Keratinocyte (primary cell): ENCODE data around the gene DET1. TPM values are rescaled to one million over a fixed set of nuclear protein-coding genes. Genes with fewer than 3 reads are reported as not detected.
"Not testable (repeated sequence)": the region's sequence is repeated elsewhere in the genome, so short reads cannot be mapped to it uniquely, and the experiment has no call there.

Experiments used
- DNase-seq: peaks from one replicate; pipeline ENCODE4 v3.0.0-alpha.2; 2011; ENCODE audit warnings: low read depth, missing footprints, low spot score
- FAIRE-seq: peaks from 2 replicates; lab custom pipeline; 2011; peaks lifted over from hg19 to GRCh38; lab: Jason Lieb, UNC
- H2AFZ ChIP-seq: 2 replicates; pipeline ENCODE4 v1.6.0; 2012; ENCODE audit warnings: low read length, control low read depth, inconsistent platforms; ENCODE audit not compliant: control insufficient read depth
- H3K27ac ChIP-seq: 2 replicates; pipeline ENCODE4 v1.5.1; 2011; ENCODE audit warnings: low read length; ENCODE audit not compliant: control insufficient read depth, insufficient read depth
- H3K27me3 ChIP-seq: 3 replicates; pipeline ENCODE4 v1.6.0; 2011; ENCODE audit warnings: low read length; ENCODE audit not compliant: control insufficient read depth, insufficient read depth; ENCODE audit errors: extremely low read depth
- H3K36me3 ChIP-seq, 2 experiments: 2 replicates in 1 of 2; 3 replicates in 1 of 2; pipeline ENCODE4 v1.5.1; 2011; ENCODE audit warnings: low read length in 2 of 2, mild to moderate bottlenecking in 1 of 2; ENCODE audit not compliant: control insufficient read depth in 2 of 2, insufficient read depth in 2 of 2; ENCODE audit errors: extremely low read depth in 1 of 2
- H3K4me1 ChIP-seq: 3 replicates; pipeline ENCODE4 v1.5.1; 2011; ENCODE audit warnings: low read length; ENCODE audit not compliant: control insufficient read depth, insufficient read depth; ENCODE audit errors: extremely low read depth
- H3K4me2 ChIP-seq: 3 replicates; pipeline ENCODE4 v1.6.0; 2011; ENCODE audit warnings: low read depth, low read length; ENCODE audit not compliant: control insufficient read depth, insufficient read depth; ENCODE audit errors: extremely low read depth
- H3K4me3 ChIP-seq, 3 experiments: fragments of 200-600 bp in 1 of 3; sonication (generic) in 1 of 3; 2 replicates in 2 of 3; 3 replicates in 1 of 3; pipeline ENCODE4 v1.5.1; 2011 to 2016; ENCODE audit warnings: low read length in 3 of 3, mild to moderate bottlenecking in 3 of 3, control low read depth in 2 of 3, inconsistent platforms in 1 of 3, low read depth in 1 of 3, mixed read lengths in 1 of 3, mixed run types in 1 of 3, moderate library complexity in 1 of 3; ENCODE audit not compliant: control insufficient read depth in 2 of 3, insufficient read depth in 2 of 3; ENCODE audit errors: extremely low read depth in 1 of 3
- H3K79me2 ChIP-seq: 2 replicates; pipeline ENCODE4 v1.6.0; 2012; ENCODE audit warnings: low read length; ENCODE audit not compliant: control insufficient read depth, insufficient read depth
- H3K9ac ChIP-seq: 3 replicates; pipeline ENCODE4 v1.6.0; 2011; ENCODE audit warnings: low read length; ENCODE audit not compliant: control insufficient read depth, insufficient read depth; ENCODE audit errors: extremely low read depth
- H3K9me1 ChIP-seq: 3 replicates; pipeline ENCODE4 v1.6.0; 2011; ENCODE audit warnings: low read length; ENCODE audit not compliant: control insufficient read depth, insufficient read depth; ENCODE audit errors: extremely low read depth
- H3K9me3 ChIP-seq: 2 replicates; pipeline ENCODE4 v1.5.1; 2012; ENCODE audit warnings: low read depth, low read length; ENCODE audit not compliant: control insufficient read depth
- H4K20me1 ChIP-seq: 3 replicates; pipeline ENCODE4 v1.6.0; 2011; ENCODE audit warnings: low read length; ENCODE audit not compliant: control insufficient read depth, insufficient read depth; ENCODE audit errors: extremely low read depth
- EZH2 ChIP-seq: IDR thresholded peaks from one replicate; pipeline ENCODE4 v1.6.1; 2012; ENCODE audit warnings: inconsistent platforms, mild to moderate bottlenecking, low read length, moderate library complexity
- dilution Hi-C: fragments of 300-500 bp; cut with MboI; formaldehyde crosslinking; loops from one replicate; pipeline ENCODE4 v1.7.0; 2020; ENCODE audit warnings: low sequenced_read_pairs; ENCODE audit not compliant: extremely low pct_ligation_motif_present
- polyA plus RNA-seq, 5 experiments: library from polyadenylated mRNA; depleted of rRNA in 3 of 5; stranded (reverse) in 3 of 5; stranded (forward) in 1 of 5; unstranded in 1 of 5; fragments of >200 nt; gene quantifications; 1 replicate in 1 of 5; 2 replicates in 3 of 5; 3 replicates in 1 of 5; pipeline versions ENCODE4 v1.2.1 to v1.2.3, GENCODE V29; 2011 to 2012; ENCODE audit warnings: missing spikeins in 2 of 5, low read depth in 1 of 5, low replicate concordance in 1 of 5
- TF ChIP-seq, protein P1 (sequence below), 3 experiments: IDR thresholded peaks in 1 of 3; conservative IDR thresholded peaks in 1 of 3; optimal IDR thresholded peaks in 1 of 3; 2 replicates in 2 of 3; 3 replicates in 1 of 3; pipeline versions ENCODE3 to v1.5.1; 2011; ENCODE audit warnings: low read length in 3 of 3, mild to moderate bottlenecking in 3 of 3, moderate library complexity in 2 of 3, control low read depth in 1 of 3, inconsistent platforms in 1 of 3; ENCODE audit not compliant: insufficient read depth in 2 of 3; ENCODE audit errors: extremely low read depth in 1 of 3

DET1 gene
- polyA plus RNA-seq, 1 donor (not counting 4 experiments of a cell fraction or from before 2014, with no cell fraction given): 1.1 TPM

DNA sequence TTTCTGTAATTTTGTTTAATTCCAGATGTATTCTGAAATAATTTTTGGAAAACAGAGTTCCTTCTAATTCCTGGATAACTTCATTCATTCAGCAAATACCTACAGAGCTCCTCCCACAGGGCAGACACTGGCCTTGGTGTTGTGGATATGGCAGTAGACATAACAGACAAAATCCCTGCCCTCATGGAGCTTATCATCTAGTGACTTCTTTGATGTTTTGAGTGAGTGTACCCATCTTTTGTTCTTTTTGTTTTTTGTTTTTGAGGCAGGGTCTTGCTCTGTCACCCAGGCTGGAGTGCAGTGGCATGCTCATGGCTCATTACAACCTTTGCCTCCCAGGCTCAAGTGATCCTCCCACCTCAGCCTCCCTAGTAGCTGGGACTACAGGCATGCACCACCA, 21.1 kb downstream of the DET1 start:
- H3K4me1 ChIP-seq: no peaks in the 10 kb centered on the region
- H3K9ac ChIP-seq: no peak overlapping the region
- H3K27me3 ChIP-seq: no peaks in the 10 kb centered on the region
- TF ChIP-seq, protein P1, sequence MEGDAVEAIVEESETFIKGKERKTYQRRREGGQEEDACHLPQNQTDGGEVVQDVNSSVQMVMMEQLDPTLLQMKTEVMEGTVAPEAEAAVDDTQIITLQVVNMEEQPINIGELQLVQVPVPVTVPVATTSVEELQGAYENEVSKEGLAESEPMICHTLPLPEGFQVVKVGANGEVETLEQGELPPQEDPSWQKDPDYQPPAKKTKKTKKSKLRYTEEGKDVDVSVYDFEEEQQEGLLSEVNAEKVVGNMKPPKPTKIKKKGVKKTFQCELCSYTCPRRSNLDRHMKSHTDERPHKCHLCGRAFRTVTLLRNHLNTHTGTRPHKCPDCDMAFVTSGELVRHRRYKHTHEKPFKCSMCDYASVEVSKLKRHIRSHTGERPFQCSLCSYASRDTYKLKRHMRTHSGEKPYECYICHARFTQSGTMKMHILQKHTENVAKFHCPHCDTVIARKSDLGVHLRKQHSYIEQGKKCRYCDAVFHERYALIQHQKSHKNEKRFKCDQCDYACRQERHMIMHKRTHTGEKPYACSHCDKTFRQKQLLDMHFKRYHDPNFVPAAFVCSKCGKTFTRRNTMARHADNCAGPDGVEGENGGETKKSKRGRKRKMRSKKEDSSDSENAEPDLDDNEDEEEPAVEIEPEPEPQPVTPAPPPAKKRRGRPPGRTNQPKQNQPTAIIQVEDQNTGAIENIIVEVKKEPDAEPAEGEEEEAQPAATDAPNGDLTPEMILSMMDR (optimal IDR thresholded peaks at IDR 0.05 in 1 of 3, IDR thresholded peaks at IDR 0.05 in 1 of 3, conservative IDR thresholded peaks at IDR 0.05 in 1 of 3; ENCODE audit: extremely low read depth in 1 of 3, insufficient read depth in 2 of 3, low read length in 3 of 3): no peak
- TF ChIP-seq EZH2: no peak
- no peaks in the 10 kb centered on the region for H4K20me1 ChIP-seq
- H3K9me1 ChIP-seq: no peaks in the 10 kb centered on the region
- no peak overlapping the region for H3K4me3 ChIP-seq
- H3K36me3 ChIP-seq: no peaks in the 10 kb centered on the region
- H3K27ac ChIP-seq: no peak overlapping the region
- no peaks in the 10 kb centered on the region for H3K9me3 ChIP-seq
- no peak overlapping the region for H2AFZ ChIP-seq
- DNase-seq: no peak
- H3K4me2 ChIP-seq: no peak overlapping the region
- FAIRE-seq: no peak
- dilution Hi-C loops: no loop called here
- no peaks in the 10 kb centered on the region for H3K79me2 ChIP-seq

DNA sequence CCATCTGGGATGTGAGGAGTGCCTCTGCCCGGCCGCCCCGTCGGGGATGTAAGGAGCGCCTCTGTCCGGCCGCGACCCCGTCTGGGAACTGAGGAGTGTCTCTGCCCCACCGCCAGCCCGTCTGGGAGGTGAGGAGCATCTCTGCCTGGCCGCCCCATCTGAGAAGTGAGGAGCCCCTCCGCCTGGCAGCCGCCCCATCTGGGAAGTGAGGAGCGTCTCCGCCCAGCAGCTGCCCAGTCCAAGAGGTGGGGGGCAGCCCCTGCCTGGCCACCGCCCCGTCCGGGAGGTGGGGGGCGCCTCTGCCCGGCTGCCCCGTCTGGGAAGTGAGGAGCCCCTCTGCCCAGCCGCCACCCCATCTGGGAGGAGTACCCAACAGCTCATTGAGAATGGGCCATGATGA, 22.4 kb downstream of the DET1 start:
- H3K9me3 ChIP-seq, H3K36me3 ChIP-seq, H3K4me1 ChIP-seq, H4K20me1 ChIP-seq, H2AFZ ChIP-seq, H3K27me3 ChIP-seq, dilution Hi-C loops, DNase-seq, H3K9me1 ChIP-seq, H3K79me2 ChIP-seq, H3K27ac ChIP-seq, H3K4me2 ChIP-seq, FAIRE-seq, H3K4me3 ChIP-seq, H3K9ac ChIP-seq: not testable (repeated sequence)

DNA sequence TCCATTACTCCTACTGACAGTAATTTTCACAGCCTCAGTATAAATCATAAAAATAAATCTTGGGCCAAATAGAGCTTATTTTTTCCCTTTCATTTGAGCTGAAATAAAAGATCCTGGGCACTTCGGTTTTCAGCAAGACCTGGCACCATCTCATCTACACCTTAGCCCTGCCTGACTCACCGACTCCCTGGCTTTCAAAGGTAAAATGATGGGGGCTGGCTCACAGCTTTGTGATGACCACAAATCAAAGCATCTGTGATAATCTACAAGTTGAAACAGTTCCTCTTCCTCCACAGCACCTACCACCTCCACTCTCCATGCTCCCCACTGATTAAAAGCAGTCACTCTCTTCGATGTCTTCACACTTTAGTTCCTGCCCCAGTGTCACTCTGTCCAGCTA, 27.6 kb downstream of the DET1 start:
- H3K4me3 ChIP-seq: no peak overlapping the region
- dilution Hi-C loops: no loop called here
- no peak overlapping the region for H3K27ac ChIP-seq
- no peak overlapping the region for H2AFZ ChIP-seq
- H3K4me2 ChIP-seq: no peak overlapping the region
- no peak for FAIRE-seq
- H4K20me1 ChIP-seq: no peaks in the 10 kb centered on the region
- H3K79me2 ChIP-seq: no peaks in the 10 kb centered on the region
- H3K27me3 ChIP-seq: no peaks in the 10 kb centered on the region
- no peaks in the 10 kb centered on the region for H3K36me3 ChIP-seq
- no peak overlapping the region for H3K9ac ChIP-seq
- no peaks in the 10 kb centered on the region for H3K9me1 ChIP-seq
- H3K9me3 ChIP-seq: no peaks in the 10 kb centered on the region
- DNase-seq: peak; percentile 1
- TF ChIP-seq EZH2: no peak
- H3K4me1 ChIP-seq: no peaks in the 10 kb centered on the region
